HG03432 (cell line): ENCODE data around the gene GLRX3.

Source experiments
- ATAC-seq: cut with Tn5 transposase; IDR thresholded peaks from one replicate; pipeline ENCODE4 v1.9.1; 2021; ENCODE audit warnings: mild to moderate bottlenecking, moderate library complexity; ENCODE audit not compliant: unreplicated experiment

The GLRX3 gene

DNA sequence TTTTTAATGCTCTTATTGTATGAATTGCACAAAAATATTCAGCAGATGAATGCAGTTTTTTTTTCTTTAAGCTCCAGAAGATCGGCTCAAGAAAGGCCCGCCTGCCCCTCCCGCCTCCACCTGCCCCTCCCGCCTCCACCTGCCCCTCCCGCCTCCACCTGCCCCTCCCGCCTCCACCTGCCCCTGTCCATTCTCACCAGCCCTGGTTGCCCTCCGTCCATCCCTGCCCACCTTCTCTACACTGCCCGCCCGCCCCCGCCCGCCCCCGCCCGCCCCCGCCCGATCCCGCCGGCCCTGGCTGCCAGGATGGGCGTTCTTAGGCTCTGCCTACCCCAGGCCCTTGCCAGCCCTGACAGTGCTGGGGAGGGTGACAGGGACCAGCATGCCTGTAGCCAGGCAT is 67.4 kb downstream of the GLRX3 start:
- no peak for ATAC-seq

DNA sequence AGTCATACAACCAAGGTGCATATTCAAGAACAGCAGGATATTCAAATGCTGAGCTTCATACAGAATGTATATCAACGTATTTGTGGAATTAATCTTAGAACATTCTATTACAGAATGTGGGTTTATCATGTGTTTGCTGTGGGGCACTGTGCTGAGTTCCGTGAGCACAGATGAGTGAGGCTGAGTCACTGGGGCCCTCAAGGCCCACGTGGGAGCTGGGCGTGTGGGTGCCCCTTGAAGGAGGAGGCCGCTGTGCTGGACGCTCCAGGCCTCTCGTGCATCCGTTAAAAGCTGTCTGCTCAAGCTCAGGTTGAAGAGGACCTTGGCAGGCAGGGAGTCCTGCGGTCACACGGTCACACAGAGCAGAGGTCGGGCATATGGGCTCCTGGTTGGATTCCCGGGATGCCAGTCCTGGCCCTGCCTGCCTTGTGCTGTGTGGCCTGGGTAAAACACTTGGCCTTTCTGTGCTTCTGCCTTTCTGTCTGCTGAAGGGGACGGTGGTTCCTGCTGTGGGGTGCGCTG is 70.1 kb downstream of the GLRX3 start:
- ATAC-seq = no peak

DNA sequence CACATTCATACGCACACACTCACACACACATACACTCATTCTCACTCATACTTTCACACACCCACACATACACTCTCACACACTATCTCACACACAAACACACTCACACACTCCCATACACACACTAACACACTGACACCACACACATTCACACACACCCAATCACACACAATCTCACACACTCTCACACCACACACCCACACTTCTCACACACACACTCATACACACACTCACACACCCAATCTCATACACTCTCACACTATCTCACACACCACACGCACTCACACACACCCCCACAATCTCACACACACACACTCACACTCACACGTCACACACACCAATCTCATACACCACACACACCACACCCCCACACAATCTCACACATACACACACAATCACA is 71.0 kb downstream of the GLRX3 start:
- ATAC-seq = no peak

DNA sequence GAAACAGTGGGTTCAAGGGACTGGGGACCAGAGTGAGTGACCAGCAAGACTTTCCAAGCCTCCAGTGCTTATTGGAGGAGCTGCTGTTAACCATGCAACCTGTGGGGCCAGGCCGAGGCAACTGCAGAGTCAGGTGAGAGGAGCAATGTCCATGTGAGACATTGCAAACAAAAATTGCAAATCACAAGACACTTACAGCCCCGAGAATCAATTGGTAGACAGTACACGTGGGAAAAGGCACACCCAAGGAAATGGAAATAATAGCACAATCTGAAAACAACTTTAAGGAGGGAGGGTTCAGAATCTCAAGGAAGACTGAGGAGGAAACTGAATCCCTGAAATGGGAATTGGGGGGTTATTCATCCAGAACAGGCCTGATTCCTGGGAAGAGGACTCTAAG is 72.6 kb downstream of the GLRX3 start:
- ATAC-seq = no peak

DNA sequence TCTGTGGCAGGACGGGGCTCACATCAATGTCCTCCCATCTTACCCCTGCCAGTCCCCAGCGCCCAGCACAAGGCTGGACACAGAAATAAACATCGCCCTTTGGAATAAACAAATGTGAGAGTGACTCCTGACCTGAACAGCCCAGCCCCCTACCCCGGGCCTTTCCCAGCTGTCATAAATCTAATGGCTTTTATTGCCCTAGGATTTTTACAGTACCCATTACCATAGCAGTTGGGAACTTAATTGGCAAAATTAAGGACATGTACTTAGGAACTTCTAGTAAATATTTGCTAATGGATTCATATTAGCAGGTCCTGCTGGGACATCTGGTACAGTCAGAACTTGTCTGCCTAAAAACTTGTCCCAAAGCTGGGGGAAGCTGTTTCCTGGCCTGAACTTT is 76.6 kb downstream of the GLRX3 start:
- ATAC-seq = no peak

DNA sequence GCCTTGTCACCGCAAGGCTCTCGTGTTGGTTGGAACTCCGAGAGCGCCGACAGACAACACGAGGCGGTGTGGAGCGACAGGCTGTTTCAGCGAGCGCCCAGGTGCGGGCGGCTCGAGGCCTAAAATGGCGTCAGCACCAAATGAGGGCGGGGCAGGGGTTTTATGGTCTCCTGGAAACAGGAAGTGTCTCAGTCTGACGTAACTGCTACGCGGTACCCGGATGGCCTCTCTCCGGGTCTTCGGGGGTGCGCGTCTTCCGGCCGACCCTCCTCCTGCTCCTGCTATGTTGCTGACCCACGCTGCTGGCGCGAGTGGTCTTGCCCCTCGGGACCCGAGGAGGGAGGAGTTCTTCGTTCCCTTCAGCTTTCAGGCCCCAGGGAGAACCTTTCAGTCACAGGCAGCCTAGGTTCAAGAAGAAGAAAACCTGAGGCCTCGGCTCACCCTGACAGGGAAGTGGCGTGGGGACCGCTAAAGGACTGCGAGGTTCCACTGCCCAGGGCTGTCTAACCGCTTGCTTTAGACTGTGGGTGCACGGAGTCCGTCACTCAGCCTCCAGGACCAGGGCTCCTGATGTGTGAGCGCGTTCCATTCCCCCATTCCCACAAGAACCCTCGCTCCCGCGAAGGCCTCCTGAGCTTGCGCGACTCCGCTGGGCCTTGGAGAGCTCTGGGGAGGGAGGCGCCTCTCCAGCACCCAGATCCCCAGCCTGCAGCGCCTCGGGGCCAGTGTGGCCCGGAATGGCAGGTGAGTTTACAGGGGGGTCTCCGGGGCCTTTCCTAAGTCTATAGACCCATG is 77.3 kb downstream of the GLRX3 start:
- no peak for ATAC-seq

DNA sequence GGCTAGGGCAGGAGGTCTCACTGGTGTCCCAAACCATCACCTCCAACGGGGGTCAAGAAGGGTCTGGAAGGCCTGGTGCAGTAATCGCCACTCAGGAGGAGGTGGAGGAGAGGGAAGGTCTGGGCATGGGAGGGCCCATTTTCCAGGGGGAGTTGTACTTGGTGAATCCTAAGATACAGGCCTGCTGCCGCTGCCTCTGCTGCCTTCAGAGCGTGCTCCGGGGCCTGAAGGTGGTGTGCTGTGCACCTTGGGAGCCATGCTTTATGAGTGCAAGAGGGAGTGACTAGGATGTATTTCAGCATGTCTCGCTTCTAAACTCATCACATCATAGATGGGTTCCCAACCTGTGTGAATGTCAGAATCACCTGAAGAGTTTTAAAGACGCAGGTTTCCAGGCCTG is 78.2 kb downstream of the GLRX3 start:
- ATAC-seq = no peak

DNA sequence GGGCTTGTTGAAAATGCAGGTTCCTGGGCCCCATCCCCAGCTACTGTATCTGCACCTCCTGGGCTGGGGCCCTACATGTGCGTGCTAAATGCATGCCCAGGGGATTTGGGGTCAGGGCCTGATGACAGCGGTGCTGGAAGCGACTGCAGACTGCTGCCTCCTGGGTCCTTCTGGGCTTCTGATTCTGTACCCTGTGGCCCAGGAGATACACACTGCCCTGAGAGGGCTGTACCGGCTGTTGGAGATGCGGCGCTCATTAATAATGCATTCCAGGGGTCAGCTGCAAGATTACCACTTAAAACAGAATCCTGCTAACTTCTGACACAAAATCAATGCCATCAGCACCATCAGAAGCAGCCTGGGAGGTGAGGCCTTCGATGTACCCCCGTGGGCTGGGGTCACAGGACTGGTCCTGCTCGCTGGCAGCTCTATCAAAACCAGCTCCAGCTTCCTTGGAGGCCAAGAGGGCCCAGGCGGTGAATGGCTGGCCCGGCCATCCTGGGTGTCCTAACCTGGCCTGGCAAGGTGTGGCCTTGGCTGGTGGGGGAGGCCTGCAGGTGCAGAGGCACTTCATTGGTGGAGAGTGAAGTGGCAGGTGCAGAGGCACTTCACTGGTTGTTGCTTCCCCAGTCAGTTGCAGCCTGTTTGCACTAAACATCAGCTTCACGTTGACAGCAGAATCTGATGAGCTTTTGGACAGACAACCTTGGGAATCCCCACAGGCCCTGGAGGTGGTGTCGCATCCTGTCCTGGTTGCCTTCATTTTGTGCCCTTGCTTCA is 79.2 kb downstream of the GLRX3 start:
- ATAC-seq = no peak

DNA sequence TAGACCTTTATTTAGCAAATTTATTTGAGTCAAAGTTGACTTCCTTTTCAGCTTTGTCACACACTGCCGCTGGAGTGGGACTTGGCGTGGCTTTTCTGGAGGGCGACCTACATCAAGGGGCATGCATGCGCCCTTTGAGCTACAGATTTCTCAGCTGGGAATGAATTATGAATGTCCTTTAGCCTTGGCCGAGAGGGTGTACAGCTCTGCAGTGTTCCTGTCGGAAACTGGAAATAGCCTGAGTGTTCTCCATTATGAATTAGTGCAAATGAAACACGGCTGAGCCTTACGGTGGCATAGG is 79.7 kb downstream of the GLRX3 start:
- ATAC-seq = no peak

DNA sequence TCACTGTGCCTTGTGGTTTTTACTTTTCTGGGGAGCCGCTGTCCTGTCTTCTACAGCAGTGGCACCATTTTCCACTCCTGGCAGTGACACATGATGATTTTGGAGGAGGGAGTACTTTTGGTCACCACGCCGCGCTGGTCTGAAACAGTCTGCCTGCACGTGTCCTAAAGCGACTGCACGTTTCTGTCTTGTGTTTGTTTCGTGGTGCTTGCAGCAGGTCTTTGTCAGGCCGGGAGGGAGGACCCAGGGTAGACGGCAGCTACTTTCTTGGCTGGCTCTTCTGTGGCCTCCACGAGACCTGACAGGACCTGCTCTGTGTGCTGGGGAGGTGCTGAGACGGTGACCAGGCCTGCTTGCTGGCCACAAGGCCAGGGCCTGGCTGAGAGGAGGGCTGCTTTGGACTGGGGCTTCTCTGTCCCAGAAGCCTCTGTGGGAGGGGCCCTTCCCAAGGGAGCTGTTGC is 82.0 kb downstream of the GLRX3 start:
- ATAC-seq = no peak

DNA sequence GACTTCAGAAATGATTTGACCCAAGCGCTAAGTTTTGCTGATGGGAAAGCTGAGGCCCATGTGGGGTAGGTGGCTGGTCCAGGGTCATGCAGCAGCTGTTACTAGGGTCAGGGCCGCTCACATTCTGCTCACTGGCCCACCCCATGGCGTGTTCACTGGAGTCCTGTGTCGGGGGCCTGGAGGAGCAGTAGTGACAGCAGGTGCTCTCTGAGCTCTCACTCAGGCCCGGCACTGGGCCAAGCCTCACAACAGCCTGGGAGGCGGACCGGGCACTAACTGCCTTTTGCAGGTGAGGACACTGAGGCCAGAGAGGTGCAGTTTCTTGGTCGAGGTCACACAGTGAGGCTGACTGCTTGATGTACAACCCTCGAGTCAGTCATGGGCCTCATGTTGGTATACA is 82.7 kb downstream of the GLRX3 start:
- no peak for ATAC-seq

DNA sequence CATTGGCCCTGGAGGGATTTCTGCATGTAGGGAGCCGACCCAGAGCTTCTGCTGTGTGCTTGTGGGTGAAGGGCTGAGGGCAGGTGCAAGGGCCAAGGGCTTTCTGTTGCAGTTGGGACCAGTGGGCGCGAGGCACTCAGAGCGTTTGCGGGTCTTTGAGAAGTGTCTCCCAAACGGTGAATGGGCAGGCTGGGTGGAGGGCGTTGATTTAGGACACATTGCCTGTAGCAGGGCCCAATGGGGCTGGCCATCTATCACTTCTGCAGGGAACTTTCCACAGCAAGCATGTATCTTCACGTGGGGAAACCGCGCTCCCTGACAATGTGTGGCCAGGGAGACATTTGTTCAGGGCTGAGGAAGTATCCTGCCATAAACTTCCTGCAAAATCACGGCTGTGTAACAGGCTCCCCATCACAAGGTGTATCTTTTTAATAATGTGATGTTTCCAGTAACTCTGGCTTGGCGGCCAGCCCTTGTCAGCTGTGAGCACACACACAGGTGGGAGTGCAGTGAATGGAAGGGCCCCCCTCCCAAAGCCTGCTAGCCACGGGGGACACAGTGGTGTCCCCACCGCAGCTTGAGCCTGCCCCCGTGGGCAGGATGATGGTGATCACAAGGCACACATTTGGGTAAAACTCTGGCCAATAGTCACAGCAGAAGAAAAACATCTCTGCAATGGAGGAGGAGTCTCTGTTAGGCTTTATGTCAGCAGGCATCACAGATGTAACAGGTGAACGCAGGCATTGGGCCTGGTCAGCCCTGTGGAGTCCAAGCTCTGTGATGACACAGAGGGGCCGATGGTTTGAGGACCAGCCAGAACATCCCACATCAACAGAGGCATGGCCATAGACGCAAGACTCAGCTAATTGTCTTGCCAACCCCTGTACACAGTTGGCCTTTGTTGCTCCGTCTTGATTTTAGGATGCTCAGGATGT is 84.3 kb downstream of the GLRX3 start:
- no peak for ATAC-seq

DNA sequence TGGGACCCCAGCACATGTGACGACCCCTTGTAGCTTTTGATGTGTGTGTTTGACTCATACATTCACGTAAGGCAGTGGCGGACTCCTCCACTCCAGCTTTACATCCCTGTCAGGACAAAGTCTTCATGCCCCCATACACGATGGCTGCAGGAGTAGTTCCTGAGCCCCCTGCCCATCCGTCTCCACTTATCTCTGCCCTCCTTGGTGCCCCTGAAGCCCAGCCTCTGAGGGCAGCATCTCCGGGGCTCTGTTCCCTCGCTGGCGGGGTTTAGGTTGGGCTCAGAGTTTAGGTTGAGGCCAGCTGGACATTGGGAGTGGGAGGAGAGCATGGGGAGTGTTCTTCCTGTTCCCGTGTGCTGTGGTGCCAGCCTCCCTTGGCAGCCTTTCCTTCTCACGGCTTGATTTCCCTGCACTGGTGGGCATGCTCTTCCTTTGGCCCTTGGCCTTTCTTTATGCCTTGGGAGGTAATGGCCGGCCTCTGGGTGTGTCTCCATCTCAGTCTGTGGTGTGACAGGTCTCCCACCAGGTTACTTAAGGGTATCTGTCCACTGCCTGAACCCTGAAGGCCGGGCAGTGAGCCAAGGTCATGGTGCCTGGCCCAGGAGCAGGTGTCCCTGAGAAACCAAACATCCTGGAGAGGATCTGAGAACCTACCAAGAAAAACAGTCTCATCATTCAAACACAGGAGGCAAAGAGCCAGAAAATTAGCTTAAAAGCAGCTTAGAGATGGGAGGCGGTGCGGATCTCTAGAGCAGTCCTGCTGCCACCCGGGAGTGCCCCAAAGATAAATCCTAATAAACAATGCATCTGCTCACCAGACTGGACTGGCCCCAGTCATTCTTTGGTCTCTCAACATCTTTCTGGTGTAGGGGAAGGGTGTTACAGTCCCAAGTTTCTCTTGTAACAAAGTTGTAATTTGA is 85.5 kb downstream of the GLRX3 start:
- ATAC-seq = no peak

DNA sequence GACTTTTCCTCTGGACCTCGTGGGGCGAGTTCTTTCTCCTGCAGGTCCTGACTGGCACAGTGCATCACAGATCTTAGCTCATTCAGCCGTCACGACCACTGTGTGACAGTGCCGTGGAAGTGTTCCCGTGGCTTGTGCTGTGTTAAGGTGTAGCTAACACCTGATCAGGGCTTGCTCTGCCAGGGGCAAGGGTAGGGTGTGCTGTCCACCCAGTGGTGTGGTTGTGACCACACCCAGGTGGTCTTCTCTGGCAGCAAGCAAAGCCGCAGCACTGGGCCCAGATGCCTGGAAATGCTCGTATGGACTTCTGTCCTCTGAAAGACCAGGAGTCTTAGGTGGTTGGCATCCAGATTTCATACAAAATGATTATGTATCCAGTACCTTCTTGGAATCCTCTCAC is 86.2 kb downstream of the GLRX3 start:
- no peak for ATAC-seq

DNA sequence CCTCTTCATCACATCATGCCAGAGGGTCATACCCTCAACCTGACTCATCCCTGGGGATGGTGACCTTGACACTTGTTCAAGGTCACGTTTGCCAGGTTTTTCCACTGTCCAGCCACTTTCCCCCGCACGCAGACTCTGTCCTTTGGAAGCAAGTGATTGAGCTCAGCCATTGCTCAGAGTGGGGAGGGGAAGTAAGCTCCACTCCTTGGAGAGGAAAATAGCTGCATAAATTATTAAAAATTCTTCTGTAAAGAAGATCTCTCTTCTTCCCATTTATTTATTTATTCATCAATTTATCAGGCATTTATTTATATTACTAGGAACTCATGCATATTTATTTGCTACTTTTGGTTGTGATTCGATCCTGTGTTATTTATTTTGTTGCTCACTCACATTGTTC is 88.0 kb downstream of the GLRX3 start:
- ATAC-seq = no peak

DNA sequence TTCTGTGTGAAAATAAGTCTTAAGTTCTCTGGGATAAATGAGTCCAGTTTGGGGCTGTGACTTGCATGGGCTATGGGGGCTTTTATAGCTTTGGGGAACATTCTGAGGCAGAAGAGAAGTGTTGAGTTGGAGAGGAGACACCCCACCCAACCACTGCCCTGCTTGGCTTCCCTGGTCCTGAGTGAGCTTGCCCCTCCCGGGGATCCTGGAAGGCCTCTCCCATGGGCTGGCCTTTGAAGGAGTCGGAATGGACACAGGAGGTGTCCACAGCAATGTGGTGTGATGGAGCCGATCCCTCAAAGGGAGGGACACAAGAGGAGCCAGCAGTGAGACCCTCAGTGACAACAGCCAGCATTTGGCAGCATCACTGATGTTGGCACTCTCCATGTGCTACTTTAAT is 89.8 kb downstream of the GLRX3 start:
- ATAC-seq = no peak

DNA sequence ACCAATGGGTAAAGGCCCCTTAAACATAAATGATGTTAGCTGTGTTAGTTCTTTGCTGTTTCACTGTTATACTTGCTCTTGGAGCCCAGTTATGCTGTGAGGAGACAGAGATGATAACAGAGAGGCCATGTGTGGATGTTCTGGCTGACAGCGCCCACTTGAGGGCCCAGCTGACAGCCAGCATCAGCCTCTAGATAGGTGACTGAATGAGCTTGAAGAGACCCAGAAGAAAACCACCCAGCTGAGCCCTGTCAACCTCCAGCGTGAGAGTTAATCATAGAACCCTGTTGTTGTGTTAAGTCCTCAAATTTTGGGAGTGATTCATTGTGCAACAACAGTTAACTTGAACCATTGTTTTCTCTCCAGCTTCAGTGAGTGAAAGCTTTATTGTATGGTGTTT is 91.7 kb downstream of the GLRX3 start:
- no peak for ATAC-seq
